GM19351 (cell line): ENCODE results near the gene AZIN2.

Source experiments
- ATAC-seq: cut with Tn5 transposase; IDR thresholded peaks from one replicate; pipeline ENCODE4 v1.9.1; 2021; ENCODE audit warnings: mild to moderate bottlenecking, moderate library complexity; ENCODE audit not compliant: unreplicated experiment

The AZIN2 gene

DNA sequence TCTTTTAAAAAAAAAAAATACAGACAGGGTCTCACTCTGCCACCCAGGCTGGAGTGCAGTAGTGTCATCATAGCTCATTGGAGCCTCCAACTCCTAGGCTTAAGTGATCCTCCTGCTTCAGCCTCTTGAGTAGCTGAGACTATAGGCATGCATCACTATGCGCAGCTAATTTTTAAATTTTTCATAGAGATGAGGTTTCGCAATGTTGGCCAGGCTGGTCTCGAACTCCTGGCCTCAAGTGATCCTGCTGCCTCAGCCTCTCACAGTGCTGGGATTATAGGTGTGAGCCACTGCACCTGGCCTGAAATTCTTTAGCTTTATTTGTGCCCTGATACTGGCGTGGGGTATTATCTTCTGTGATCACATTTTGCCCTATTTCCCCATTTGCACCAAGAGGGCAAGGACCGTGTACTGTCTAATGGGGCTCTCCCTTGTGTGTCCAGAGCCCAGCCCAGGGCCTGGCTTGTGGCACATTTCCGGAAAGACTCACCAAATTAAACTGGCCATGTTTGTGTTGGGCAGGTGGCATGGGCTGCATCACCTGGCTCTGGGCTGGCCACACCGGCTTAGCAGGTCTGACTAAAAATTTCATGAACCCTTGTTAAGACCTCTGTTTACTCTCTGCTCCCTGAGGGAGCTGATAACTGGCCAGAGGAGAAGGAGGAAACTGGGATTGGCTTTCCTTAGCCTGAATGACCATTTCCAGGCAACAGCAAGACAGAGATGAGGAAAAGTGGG lies 68.7 kb downstream of the AZIN2 start:
- no peak for ATAC-seq

DNA sequence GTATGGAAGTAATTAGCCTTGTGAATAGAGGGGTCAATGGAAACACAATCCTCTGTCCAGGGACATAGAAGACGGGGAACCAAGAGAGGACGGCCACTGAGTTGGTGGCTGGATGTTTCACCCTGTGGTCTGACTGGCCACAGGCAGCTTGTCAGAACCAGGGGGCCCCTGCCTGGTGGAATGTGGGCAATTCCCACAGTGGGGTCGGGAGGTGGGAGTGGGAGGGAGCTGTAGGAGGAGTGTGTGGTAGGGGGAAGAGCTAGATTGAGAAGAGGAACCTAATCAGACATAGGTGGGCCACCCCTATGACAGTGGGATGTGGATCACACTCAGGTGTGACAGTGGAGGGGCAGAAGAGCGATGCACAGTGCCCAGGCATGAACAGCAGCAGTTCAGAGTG lies 69.6 kb downstream of the AZIN2 start:
- ATAC-seq, result no peak

- ATAC-seq, result no peak
Observed at GRCh38 chr1:33151116-33151515, 70.2 kb downstream of the AZIN2 start.

DNA sequence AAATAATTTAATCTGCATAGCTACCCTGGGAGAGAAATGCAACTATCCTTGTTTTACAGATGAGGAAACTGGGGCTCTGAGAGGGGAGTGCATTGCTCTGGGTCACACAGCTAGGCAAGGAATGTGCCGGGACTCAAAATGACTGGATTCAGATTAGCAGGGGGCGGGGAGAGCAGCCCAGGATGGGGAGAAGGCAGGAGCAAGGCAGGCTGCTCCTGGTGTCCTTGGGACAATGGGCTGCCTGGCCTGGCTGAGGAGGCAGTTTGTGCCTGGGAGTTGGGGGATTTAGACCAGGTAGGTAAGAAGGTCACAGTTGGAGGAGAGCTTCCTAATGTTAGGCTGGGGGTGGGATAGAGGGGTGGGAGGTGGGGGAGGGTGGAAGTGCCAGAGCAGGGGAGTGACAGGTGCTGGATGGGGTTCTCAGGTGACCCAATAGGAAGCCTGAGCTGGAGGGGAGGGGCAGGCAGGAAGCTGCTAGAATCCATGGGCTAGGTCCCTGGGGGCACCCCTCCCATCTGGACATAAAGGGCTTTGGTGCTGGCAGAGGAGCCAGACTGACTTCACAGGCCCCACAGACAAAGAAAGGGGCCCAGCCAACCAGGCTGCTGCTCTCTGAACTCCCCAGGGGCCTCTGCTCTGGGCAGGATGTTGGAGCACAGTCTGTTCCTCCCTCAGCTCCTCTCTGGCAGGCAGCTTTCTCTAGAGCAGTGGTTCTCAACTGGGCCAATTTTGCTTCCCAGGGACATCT lies 71.9 kb downstream of the AZIN2 start:
- no peak for ATAC-seq

DNA sequence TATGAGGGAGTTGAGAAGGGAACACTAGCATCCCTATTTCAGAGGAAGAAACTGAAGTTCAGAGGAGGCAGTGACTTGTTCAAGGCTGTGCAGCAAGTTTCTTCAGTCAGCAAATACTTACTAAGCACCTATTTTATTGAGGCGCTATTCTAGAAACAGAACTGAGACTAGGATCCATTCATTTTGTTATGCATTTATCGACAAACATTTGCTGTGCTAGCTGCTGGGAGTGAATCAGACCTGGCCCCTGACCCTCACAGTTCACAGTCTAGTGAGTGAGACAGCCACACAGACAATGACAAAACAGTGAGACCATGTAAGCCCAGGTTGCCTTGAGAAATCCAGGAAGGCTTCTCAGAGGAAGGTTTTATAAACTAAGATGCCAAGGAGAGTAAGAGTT lies 72.7 kb downstream of the AZIN2 start:
- no peak for ATAC-seq

GRCh38 chr1:33155877-33156538 lies 75.1 kb downstream of the AZIN2 start:
- no peak for ATAC-seq

DNA sequence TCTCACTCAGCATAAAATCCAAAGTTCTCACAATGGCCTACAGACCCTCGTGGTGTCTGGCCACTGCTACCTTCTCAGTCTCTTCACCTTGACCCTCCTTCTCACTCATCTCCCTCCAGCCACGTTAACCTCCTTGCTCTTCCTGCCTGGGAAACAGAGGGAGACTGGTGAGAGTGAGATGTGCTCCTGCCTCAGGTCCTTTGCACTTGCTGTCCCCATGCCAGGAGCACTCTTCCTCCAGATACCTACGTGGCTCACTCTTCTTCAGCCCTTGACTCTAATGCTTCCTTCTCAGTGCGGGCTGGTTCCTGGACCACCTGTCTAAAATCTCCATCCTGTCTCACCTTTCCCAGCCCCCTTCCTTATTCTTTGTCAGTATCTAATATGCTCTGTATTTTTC lies 76.2 kb downstream of the AZIN2 start:
- ATAC-seq, result no peak

GRCh38 chr1:33158366-33158765 lies 77.4 kb downstream of the AZIN2 start:
- no peak for ATAC-seq

DNA sequence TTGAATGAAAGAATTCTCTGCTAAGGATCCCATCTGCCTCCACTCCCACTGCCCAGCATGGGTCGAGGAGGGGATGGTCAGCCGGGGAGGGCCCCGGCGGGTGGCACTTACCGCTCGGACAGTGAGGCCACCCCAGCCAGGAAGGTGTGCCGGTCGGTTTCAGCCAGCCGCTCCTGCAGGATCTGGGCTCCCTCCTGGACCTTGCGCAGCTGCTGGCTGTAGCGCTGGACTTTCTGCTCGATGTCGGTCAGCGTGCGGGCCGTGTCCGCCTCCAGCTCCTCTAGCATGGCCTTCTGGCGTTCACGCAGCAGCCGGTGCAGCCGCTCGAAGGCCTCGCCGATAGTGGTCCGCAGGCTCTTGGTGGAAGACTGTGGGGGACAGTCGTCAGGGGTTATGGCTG lies 78.6 kb downstream of the AZIN2 start:
- ATAC-seq, result no peak

- ATAC-seq, result no peak
Observed at GRCh38 chr1:33161061-33161681, 80.2 kb downstream of the AZIN2 start.

DNA sequence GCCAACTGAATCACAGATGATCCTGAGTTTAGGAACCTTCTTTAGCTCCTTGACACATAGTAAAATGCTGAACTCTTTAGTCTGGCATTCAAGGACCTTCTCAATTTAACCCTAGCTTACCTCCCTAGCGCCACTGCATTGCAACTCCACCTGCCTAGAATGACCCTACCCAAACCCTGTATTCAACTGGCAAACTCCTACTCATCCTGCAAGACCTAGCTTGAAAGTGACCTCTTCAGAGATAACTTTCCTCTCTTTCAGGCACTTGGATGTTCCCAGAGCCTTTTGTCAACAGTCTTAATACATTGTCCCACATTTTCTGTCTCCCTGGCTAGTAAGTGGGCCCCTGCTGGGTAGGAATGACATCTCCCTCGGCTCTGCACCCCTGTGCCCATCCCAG lies 81.2 kb downstream of the AZIN2 start:
- ATAC-seq, result no peak

DNA sequence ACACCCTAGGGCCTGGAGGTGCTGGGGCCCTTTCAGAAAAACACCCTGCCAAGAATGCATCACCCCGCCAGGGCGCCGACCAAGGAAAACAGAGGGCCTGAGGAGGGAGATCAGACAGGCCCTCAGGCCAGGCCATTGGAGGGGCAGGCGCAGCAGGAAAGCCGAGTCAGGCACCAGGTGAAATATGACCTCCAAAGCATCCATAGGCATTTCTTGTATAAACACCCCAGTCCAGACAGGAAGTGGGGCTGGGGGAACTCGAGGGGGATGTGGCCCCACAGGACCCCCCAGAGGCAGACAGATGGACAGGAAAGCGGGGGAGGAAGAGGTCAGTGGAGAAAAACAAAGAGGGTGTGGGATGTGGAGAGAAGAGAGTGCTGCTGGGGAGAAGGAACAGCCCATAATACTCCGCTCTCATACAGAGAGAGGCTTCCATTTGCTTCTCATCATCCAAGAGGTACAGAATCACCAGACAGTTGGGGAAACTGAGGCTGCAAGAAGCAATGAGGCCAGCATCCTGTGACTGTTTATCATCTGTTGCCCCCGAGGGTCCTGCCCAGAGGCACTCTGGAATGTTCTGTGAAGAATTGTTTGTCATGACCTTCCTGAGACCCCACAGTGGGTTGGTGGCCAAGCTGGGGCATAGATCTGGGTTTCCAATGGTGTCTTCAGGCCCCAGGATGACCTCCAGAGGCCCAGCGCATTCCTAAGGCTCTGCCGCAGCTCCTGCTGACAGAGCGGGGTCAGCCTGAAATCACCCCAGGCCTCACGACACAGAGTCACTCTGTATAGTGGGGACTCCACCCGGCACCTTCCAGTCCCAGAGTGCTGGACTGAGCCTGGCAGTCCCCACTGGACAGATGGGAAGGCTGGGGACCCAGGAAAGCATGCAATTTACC lies 82.9 kb downstream of the AZIN2 start:
- no peak for ATAC-seq

DNA sequence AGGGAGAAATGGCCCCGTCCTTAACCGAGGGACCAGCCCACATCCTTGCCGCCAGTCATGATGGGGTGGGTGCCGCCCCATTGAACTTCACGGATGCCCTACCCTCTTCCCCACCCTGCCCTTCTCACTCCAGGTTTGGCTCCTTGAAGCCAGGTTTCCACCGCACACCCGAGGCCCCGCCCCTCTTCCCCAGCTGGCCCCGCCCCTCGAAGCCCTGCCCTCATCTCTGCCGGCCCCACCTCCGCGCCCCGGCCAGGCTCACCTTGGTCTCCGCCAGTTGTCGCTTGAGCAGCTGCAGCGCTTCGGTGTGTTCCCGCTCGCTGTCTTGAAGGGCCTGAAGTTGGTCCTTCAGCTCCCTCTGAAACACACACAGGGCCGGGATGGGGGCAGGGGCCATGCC lies 84.3 kb downstream of the AZIN2 start:
- no peak for ATAC-seq

- ATAC-seq, result no peak
Observed at GRCh38 chr1:33165809-33166208, 84.9 kb downstream of the AZIN2 start.

DNA sequence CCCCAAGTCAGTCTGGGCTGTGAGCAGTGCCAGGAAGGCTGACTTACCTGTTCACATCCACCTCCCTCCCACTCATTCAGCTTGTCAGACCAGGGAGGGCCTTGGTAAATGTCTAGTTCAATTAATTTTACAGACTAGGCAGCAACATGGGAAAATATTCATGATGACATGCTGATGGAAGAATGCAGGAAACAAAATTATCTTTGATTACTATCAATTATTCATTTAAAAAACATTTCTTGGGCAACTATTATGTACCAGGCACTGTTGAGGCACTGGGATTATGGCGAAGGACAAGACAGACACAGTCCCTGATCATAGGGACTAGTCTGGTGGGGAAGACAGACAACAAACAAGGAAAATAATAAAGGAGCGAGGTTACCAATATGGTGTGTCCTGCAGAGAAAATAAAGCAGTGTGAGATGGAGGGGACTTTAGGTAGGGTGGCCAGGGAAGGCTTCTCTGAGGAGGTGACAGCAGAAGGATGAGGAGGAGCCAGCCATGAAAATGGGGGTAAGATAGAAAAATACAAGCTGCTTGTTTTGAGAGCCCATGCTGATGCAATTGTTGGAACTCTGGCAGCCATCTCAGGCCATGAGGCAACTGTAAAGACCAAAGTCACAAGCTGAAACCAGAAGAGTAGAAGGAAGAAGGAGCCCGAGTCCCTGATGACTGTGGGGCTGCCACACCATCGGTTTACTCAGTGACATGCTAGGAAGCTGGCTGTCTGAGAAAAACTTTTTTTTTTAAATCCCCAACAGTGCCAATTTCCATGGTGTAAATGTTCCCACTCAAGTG lies 86.9 kb downstream of the AZIN2 start:
- no peak for ATAC-seq

- ATAC-seq, result no peak
Observed at GRCh38 chr1:33168556-33169289, 87.8 kb downstream of the AZIN2 start.

GRCh38 chr1:33169290-33170055 lies 88.5 kb downstream of the AZIN2 start:
- no peak for ATAC-seq
